GM21737 (cell line): ENCODE results near the gene OSBPL5.
"Not testable (repeated sequence)": the region's sequence is repeated elsewhere in the genome, so short reads cannot be mapped to it uniquely, and the experiment has no call there.

Source experiments
- ATAC-seq: cut with Tn5 transposase; IDR thresholded peaks from one replicate; pipeline ENCODE4 v1.9.1; 2021; ENCODE audit warnings: mild to moderate bottlenecking, moderate library complexity; ENCODE audit not compliant: unreplicated experiment

Gene OSBPL5

DNA sequence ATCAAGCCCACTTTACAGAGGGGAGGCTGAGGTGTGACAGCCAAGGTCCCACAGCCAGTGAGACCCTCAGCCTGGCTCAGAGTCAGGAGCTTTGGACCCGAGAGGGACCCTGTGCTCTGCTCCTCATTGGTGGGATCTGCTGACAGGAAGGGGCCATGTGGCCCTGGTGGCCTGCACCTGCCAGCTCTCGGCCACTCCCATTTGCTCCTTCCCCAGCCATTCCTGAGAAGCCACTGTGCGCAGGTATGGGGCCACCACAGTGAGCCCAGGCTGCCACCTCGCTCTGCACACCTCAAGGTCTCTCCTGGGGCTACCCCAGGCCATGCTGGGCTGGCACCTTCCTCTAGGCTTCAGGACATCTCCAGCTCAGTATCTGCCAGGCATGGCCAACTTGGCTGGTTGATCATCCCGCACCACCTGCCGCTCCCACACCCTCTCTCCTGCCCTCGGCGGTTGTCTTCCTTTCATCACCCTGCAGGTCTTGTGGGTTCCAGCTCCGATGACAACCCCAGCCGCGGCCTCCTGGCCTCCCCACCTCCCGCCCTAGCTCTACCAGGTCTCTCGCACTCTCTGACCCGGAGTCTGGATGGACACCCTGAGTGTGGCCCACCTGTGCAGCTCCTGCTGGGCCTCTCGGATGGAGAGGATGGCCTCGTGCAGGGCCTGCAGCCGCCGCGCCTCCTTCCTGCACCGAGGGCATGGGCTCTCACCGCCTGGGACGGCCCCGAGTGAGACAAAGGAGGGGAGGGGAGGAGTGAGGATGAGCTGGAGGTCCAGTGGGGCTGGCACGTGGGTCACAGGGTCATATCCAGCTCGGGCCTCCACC is 75.7 kb downstream of the OSBPL5 start:
- ATAC-seq: no peak

DNA sequence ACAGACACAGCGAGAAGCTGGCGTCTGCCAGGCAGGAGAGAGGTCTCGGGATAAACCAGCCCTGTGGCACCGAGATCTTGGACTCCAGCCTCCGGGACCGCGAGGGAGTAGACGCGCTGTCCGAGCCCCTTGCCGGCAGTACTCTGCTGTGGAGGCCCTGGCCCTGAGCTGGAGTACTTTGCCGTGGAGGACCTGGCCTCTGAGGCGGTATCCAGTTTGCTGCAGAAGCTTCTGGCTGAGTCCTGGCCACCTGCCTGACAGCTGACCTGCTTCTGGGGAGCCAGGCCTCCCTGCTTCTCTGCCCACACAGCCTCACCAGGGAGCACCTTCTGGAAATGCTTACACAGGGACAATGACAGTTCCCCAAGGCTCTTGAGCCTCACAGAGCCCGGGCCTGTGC is 76.3 kb downstream of the OSBPL5 start:
- no peak for ATAC-seq

DNA sequence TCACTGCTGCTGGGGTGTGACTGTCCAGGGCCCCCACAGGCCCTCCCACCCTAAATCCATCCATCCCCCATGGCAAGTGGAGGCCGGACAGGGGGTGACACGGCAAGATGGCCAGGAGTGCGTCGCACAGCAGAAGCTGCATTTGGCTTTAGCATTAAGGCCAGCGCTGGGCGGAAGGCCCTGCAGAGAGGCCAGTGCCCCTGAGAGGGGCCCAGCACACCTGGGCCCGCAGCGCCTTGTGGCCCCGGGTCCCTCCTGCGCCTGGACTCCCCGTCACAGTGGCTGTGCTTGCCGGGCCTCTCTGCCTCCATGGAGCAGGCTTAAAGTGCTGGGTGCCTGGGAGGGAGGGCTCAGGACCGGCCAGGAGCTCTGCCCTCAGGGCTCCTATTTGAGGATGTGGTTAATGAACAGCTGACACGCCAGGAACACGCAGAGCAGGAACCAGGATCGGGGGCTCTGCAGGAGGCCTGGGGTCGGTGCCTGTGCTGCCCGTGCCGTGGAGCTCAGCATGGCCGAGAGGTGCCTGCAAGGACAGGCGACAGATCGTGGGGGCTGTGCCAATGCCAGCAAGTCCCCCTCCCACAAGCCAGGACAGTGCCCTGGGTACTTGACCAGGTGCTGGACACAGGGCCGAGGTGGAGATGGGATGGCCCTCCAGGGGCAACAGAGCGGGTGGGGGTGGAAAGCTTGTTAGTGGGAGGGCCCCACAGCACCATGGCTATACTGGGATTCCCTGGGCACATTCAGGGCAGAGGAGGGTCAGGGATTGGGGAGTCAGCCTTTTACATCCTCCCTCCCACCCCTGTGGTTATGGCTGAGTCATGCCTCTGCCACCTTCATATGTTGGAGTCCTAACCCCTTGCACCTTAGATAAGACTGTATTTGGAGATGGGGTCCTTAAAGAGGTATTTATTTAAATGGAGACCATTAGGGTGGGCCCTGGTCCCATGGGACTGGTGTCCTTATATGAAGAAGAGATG is 77.0 kb downstream of the OSBPL5 start:
- ATAC-seq: no peak

DNA sequence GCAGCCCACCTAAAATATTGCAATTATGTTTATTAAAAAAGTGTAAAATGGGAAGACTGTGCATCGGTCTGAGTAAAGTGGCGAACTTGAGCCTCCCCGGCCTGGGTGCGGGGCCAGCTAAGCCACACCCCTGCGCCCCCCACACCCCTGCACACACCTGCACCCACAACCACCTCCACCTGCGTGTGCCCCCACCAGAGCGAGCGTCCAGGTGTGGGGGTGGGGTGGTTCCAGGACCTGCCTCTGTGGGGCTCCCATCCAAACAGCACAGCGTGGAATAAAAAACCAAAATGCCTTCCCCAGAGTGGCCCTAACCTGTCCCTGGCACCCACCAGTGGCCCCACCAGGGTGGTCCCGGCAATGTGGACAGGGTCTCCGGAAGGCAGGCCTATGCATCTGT is 77.7 kb downstream of the OSBPL5 start:
- no peak for ATAC-seq

DNA sequence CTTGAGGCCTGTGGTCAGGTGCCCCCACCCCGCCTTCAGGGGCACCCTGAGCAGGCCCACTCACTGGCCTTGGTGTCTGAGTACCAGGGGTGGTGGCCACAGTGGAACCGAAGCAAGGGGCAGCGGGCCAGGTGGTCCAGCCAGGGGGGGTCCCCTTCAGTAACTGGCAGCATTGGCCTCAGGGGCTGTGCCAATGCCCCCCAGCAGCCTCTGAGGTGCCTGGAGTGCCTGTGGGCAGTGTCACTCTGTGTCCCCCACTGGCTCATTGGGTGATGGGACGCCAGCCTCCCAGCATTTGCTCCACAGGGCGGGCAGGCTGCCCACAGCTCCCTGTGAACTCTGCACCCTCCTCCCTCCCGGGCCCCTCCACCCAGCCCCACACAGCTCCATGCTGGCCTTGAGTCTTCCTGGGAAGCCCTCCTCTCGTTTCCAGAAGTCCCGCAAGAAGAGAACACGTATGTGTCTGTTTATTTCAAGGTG is 78.4 kb downstream of the OSBPL5 start:
- ATAC-seq: no peak

DNA sequence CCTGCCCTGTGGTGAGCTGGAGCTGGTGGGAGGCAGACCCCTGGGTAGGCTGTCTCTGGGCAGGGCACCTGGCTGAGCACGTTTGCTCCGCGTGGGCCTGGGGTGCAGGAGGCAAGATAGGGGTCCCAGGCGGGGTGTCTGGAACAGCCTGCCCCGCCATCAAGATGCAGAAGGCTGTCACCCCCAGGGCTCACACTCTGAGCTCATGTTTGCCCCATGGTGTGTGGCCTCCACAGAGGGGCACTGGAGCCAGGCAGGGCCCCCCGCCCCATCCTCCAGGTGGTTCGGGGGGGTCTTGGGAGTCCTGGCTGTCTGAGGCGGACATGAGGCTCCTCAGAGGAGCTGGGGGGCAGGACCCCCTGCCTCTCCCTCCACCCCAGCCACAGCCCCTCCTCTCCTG is 79.0 kb downstream of the OSBPL5 start:
- ATAC-seq: no peak

DNA sequence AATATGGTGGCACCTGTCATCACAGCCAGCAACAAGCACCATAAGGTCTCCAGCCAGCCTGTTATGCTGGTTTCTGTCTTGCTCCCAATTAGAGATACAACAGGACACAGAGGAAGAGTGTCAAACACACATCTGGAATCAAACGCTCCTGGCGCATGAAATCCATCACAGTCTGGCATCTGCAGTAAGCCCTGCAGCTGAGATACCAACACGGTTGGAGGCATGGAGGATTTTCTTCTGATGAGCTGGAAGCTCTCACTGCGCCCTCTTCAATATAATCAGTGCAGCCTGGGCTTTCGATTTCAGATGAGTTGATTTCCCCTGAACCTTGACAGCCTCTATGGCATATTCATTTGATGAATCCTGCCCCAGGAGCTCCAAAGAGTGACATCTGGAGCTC is 80.1 kb downstream of the OSBPL5 start:
- no peak for ATAC-seq

DNA sequence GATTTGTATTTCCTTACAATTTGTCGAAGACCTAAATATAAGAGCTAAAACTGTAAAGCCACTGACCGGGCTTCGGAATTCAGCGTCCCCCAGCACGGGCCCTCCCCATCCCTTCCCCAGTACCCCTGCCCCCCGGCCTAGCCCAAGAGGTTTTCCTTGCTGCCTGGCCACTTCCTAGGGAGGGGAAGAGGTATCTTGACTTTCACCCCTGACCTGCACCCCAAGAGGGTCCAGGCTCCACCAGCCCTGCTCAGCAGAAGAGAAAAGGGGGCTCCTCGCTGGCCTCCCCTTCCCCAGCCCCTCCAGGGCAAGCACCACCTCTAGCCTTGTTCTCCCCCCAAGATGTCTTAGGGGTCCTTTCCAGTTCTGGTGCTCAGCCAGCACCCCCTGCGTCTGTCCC is 81.8 kb downstream of the OSBPL5 start:
- ATAC-seq: no peak

DNA sequence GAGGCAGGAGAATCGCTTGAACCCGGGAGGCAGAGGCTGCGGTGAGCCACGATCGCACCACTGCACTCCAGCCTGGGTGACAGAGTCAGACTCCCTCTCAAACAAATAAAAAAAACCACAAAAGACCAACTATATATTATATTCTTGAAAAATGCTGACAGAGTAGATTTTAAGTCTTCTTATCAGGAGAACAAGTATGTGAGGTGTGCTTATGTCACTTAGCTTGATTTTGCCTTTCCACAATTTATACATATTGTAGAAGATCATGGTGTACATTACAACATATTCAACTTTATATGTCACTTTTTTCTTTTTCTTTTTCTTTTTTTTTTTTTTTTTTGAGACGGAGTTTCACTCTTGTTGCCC is 83.7 kb downstream of the OSBPL5 start:
- ATAC-seq: no peak

DNA sequence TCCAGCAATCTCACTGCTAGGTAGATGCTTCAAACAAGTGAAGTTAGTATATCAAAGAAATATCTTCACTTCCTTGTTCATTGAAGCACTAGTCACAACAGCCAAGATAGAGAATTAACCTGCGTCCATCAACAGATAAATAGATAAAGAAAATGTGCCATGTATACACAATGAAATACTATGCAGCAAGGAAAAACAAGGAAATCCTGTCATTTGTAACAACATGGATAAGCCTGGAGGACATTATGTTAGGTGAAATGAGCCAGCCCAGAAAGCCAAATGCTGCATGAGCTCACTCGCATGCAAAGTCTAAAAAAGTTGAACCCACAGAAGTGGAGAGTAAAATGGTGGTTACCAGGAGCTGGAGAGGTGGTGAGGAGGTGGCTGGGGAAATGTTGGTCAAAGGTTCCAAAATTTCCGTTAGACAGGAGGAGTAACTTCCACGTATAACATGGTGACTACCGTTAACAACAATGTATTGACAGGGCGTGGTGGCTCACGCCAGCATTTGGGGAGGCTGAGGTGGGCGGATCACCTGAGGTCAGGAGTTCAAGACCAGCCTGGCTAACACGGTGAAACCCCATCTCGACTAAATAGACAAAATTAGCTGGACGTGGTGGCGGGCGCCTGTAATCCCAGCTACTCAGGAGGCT is 84.3 kb downstream of the OSBPL5 start:
- no peak for ATAC-seq

DNA sequence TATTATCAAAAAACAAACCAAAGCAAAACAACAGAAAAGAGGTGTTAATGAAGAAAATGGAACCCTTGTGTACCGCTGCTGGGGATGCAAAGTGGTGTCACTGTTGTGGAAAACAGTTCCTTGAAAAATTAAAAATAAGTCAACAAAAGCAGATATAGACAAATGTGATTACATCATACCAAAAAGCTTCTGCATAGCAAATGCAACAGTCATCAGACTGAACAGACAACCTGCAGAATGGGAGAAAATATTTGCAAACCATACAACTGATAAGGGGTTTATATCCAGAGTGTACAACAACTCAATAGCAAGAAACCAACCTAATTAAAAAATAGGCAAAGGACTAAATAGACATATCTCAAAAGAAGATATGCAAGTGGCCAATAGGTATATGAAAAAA is 85.0 kb downstream of the OSBPL5 start:
- ATAC-seq: no peak

DNA sequence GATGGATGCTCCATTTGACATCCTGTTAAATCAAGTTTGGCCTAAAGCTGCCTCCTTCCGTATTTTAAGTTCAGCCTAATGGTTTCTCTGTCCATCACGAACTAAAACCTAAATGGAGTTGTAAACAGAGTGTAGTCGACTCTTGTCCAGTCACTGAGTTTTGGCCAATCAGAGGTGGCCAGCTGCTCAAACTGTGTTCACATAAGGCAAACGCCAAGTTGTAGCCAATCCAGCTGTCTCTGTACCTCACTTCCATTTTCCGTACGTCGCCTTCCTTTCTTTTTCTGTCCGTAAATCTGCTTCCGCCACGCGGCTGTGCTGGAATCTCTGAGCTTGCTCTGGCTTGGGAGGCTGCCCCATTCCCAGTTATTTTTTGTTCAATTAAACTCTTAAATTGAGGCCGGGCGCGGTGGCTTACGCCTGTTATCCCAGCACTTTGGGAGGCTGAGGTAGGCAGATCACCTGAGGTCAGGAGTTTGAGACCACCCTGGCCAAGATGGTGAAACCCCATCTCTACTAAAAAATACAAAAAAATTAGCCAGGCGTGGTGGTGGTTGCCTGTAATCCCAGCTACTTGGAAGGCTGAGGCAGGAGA is 87.2 kb downstream of the OSBPL5 start:
- no peak for ATAC-seq

DNA sequence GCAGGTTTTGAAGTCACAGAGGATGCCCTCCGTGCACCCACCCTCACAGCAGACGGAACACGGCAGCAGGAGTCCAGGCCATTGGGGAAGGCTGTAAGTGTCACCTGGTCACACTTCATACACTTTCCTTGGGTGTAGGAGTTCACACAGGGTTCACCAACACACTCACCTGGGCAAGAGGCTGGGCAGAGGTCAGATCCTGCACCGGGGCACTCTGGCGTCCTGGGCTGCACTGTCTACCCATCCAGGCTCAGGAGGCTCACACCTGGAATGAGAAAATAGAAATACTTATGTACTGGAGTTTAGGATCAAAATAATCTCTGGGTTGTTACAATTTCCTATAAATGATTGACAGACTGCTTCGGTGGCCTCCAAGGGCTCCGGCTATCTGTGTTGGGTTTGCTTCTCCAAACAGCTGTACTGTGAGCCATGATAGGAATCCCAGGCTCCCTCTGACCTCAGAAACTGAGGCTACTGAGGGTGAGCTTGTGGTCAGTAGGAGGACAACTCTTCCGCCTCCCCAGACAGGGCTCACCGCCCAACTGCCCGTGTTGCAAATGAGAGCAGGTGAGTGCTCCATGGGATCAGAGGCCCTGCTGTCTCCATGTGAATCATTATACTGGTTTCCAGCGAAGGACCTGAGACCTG is 87.8 kb downstream of the OSBPL5 start:
- no peak for ATAC-seq

DNA sequence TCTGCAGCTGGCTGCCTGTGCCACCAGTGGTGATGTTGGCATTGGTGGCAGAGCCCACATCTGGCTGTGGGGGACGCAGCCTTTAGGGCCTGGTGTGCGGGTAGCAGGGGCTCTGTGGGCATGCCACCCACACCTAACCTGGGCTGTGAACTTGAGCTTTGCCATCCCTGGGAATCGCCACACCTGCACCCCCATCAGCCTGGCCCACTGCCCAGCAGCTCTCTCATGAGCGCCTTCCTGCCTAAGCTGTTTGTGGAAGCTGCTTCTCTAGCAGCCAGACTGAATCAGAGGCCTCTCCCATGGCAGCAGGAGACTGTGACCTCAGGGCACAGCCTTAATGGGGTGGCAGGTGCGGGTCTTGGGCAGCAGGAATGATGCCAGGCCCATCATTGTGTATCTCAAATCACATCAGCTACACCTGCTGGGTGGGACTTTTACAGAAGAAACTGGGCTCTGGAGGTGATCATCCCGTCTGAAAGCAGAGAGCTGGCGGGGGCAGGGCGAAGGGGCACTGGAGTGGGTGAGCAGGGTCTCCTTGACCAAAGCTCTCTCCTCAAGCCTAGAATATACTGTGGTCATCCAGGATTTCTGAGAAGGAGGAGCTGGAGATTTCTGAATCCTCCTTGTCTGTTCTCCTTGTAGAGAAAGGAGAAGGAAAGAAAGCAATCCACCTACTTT is 90.1 kb downstream of the OSBPL5 start:
- no peak for ATAC-seq

DNA sequence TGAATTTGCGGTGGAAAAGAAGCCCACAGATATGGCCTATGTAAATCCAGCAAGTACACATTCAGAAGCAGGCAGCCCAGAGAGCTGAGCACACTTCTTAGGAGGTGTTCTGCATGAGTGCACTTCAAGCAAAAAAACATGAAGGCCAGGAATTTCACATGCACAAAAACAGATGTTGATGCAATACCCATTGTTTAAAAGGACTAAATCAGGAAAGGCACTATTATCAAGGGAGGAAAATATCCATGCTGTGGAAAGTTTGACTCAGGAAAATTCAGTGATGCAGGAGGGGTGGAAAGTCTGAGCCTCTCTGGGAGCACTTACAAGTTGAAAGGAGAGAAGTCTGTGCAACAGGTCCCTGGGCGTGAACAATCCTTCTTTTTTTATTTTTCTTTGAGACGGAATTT is 92.1 kb downstream of the OSBPL5 start:
- ATAC-seq: no peak

DNA sequence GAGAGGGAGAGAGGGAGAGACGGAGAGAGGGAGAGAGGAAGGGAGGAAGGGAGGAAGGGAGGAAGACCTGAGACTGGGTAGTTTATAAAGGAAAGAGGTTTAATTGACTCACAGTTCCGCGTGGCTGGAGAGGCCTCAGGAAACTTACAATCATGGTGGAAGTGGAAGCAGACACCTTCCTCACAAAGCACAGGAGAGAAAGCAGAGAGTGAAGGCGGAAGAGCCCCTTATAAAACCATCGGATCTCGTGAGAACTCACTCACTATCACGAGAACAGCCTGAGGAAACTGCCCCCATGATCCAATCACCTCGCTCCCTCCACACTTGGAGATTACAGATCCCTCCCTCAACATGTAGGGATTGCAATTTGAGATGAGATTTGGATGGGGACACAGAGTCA is 95.7 kb downstream of the OSBPL5 start:
- ATAC-seq: no peak

DNA sequence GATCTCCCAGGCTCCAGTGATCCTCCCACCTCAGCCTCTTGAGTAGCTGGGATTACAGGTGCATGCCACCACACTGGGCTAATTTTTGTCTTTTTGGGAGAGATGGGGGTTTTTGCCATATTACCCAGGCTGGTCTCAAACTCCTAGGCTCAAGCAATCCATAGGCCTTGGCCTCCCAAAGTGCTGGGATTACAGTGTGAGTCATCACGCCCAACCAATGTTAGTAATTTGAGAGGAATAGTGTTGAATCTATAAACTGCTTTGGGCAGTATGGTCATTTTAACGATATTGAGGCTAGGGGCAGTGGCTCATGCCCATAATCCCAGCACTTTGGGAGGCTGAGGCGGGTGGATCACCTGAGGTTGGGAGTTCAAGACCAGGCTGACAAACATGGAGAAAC is 98.8 kb downstream of the OSBPL5 start:
- not testable (repeated sequence) for ATAC-seq

DNA sequence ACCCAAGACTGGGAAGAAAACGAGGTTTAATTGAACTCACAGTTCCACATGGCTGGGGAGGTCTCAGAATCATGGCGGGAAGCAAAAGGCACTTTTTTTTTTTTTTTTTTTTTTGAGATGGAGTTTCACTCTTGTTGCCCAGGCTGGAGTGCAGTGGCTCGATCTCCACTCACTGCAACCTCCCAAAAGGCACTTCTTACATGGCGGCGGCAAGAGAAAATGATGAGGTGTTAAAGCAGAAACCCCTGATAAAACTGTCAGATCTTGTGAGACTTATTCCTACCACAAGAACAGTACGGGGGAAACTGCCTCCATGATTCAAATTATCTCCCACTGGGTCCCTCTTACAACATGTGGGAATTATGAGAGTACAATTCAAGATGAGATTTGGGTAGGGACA is 100.4 kb downstream of the OSBPL5 start:
- ATAC-seq: not testable (repeated sequence)

DNA sequence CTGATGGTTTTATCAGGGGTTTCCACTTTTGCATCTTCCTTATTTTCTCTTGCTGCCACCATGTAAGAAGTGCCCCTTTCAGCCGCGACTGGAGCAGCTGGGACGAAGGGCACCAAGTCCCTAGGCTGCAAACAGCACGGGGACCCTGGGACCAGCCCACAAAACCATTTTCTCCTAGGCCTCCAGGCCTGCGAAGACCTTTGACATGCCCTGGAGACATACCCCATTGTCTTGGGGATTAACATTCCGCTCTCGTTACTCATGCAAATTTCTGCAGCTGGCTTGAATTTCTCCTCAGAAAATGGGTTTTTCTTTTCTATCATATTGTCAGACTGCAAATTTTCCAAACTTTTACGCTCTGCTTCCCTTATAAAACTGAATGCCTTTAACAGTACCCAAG is 101.2 kb downstream of the OSBPL5 start:
- not testable (repeated sequence) for ATAC-seq

DNA sequence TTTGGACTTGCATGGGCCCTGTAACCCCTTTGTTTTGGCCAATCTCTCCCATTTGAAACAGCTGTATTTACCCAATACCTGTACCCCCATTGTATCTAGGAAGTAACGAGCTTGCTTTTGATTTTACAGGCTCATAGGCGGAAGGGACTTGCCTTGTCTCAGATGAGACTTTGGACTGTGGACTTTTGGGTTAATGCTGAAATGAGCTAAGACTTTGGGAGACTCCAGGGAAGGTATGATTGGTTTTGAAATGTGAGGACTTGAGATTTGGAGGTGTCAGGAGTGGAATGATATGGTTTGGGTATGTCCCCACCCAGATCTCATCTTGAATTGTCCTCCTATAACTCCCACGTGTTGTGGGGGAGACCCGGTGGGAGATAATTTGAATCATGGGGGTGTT is 101.7 kb downstream of the OSBPL5 start:
- not testable (repeated sequence) for ATAC-seq
